Body of pancreas (tissue), 4 donors: ENCODE measurements around the gene MCF2L2. TPM values are rescaled to one million over a fixed set of nuclear protein-coding genes. Genes with fewer than 3 reads are reported as not detected.

ENCODE experiments used
- ATAC-seq: fragments of 150-250 bp; one replicate; pipeline ENCODE4 v1.9.1; 2016
- DNase-seq, 4 donors: peaks; one replicate each; pipeline ENCODE4 v3.0.0-alpha.2; 2019
- H3K27ac ChIP-seq, 4 donors: fragments of 200-600 bp; sonication (generic); 1 replicate in 3 of 4; 2 replicates in 1 of 4; pipeline versions ENCODE4 v1.5.1 to v1.6.1; 2016 to 2019; ENCODE audit warnings: mild to moderate bottlenecking in 1 of 4, mixed read lengths in 1 of 4, moderate library complexity in 1 of 4
- H3K27me3 ChIP-seq, 2 donors: fragments of 200-600 bp; sonication (generic); one replicate each; pipeline ENCODE4 v1.6.0; 2016; ENCODE audit warnings: mild to moderate bottlenecking in 1 of 2
- H3K36me3 ChIP-seq, 2 donors: fragments of 200-600 bp; sonication (generic); replicated peaks in 1 of 2; 2 replicates each; pipeline ENCODE4 v1.5.1; 2016; ENCODE audit warnings: low read depth in 2 of 2; ENCODE audit not compliant: insufficient read depth in 1 of 2
- H3K4me1 ChIP-seq: fragments of 200-600 bp; sonication (generic); one replicate; pipeline ENCODE4 v1.6.0; 2016
- H3K4me3 ChIP-seq, 2 donors: fragments of 200-600 bp; sonication (generic); 1 replicate in 1 of 2; 2 replicates in 1 of 2; pipeline ENCODE4 v1.5.1; 2016 to 2019
- H3K9me3 ChIP-seq, 3 donors: fragments of 200-600 bp; sonication (generic); 1 replicate in 2 of 3; 2 replicates in 1 of 3; pipeline ENCODE4 v1.5.1; 2016
- POLR2A ChIP-seq, 3 donors: fragments of 450-650 bp; IDR thresholded peaks; one replicate each; pipeline ENCODE4 v1.6.1; 2016; ENCODE audit warnings: antibody characterized with exemption in 3 of 3, mild to moderate bottlenecking in 2 of 3
- WGBS, 2 donors: methylation state at CpG; one replicate each; pipeline ENCODE4 v1.1.5; 2017; 5-methylcytosine and 5-hydroxymethylcytosine counted together
- intact Hi-C: fragments of 100-400 bp; cut with DNase I; formaldehyde crosslinking; loops from one replicate; pipeline ENCODE4 v1.15.1; 2023
- total RNA-seq, 2 donors: library from RNA; depleted of rRNA; stranded (reverse); fragments of >200 nt; gene quantifications; one replicate each; pipeline ENCODE4 v1.1.0, GENCODE V29; 2016
- TF ChIP-seq, protein P1 (sequence below), 7 experiments: fragments of 450-650 bp in 4 of 7; fragments of 200-600 bp in 3 of 7; sonication (generic) in 3 of 7; IDR thresholded peaks; one replicate each; pipeline ENCODE4 v1.5.1; 2016 to 2019; ENCODE audit warnings: antibody characterized with exemption in 7 of 7

The MCF2L2 gene
- total RNA-seq, 2 donors from 2014 or later: 0.26 TPM; not detected in 1

DNA sequence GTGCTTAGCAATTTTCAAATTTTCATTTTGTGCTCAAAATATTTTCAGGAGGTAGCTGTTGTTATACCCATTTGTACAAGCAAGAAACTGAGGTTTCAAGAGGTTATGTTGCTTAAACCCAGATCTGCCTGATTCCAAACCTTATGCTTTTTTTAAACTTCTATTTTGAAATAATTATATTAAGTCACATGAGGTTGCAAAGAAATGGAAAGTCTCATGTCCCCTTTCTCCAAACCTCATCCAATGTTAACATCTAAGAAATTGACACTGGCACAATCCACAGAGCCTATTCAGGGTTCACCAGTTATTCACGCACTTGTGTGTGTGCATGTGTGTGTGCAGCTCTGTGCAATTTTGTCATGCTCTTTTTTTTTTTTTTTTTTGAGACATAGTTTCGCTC lies 140.3 kb downstream of the MCF2L2 start:
- Histone ChIP-seq H3K9me3 (no peaks in the 10 kb centered on the region), H3K27me3 (no peaks in the 10 kb centered on the region), H3K4me3 (no peak overlapping the region), H3K4me1 (peaks cover 16% of the 10 kb centered on the region), H3K27ac (no peak overlapping the region), H3K36me3 (no peaks in the 10 kb centered on the region)
- WGBS, 2 donors: 82 to 98% methylated on average over 2 of the region's 2 CpGs
- intact Hi-C loops: no loop called here
- DNase-seq: no peak
- no peak for ATAC-seq
- TF ChIP-seq, protein P1, sequence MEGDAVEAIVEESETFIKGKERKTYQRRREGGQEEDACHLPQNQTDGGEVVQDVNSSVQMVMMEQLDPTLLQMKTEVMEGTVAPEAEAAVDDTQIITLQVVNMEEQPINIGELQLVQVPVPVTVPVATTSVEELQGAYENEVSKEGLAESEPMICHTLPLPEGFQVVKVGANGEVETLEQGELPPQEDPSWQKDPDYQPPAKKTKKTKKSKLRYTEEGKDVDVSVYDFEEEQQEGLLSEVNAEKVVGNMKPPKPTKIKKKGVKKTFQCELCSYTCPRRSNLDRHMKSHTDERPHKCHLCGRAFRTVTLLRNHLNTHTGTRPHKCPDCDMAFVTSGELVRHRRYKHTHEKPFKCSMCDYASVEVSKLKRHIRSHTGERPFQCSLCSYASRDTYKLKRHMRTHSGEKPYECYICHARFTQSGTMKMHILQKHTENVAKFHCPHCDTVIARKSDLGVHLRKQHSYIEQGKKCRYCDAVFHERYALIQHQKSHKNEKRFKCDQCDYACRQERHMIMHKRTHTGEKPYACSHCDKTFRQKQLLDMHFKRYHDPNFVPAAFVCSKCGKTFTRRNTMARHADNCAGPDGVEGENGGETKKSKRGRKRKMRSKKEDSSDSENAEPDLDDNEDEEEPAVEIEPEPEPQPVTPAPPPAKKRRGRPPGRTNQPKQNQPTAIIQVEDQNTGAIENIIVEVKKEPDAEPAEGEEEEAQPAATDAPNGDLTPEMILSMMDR (IDR thresholded peaks at IDR 0.05): no peak
- TF ChIP-seq POLR2A (IDR thresholded peaks at IDR 0.05): no peak

DNA sequence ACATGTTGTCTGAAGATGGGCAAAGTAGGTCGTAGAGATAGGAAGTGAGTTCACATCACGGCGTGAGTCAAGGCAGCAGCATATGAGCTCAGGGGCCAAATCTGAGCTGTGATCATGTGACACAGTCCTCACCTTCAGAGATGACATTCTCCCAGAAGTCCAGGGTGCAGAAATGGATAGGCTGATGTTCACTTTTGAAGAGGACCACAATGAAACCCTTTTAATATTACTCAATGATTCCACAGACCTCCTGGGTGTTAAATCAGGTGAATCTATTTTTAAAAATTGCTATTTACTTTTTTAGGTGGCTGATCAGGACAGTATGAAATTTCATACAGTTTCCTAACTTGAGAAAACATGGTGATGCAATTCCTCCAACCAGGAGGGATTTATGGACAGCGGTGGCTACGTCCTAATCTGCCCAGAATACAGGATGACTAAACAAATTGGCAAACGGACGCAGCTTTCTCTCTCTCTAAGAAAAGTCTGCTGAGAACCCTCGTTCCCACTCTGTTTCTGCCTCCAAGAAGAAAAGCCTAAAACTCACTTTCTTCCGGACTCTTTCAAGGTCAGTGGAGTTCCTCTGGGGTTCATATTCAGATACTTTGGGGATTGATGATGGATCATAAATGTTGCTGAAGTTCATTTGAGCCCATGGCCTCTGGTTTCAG lies 141.0 kb downstream of the MCF2L2 start:
- ATAC-seq (no peak), DNase-seq (peak in 1 of 4 donors; percentile 32)
- Histone ChIP-seq H3K27me3 (no peaks in the 10 kb centered on the region), H3K4me3 (no peak overlapping the region), H3K4me1 (peaks cover 16% of the 10 kb centered on the region), H3K36me3 (no peaks in the 10 kb centered on the region), H3K9me3 (no peaks in the 10 kb centered on the region), H3K27ac (peak overlapping the region in 1 of 4 donors; percentile 73)
- WGBS, 2 donors: 74 to 78% methylated on average over 9 of the region's 9 CpGs
- intact Hi-C loops: no loop called here
- TF ChIP-seq, protein P1 (IDR thresholded peaks at IDR 0.05): no peak
- TF ChIP-seq POLR2A (IDR thresholded peaks at IDR 0.05): no peak

DNA sequence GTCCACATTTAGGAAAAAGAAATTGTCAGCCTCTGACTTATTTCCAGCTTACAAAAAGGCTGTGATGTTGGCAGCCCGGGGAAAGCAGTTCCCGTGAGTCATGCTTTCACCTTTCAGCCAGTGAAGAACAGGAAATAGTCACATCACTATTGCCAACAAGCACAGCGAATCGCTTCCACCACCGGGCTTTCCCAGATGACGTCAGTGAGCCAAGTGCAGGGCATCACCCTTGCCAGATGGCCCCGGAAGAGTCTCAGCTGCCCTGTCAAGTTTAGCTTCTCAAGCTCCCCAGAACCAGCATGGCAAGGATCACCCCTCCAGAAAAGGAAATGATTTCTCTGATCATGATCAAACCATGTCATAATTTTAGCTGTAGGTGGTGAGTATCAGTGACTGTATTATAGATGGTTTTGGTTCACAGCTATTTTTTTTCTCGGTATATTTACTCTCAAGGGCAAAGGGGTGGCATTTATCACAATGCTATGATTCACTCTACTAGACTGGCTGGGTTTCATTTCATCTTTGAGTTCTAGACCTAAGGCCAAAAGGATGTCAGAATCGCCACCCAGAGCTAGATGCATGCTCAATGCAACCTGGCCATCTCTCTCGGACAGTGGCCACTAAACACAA lies 142.5 kb downstream of the MCF2L2 start:
- Histone ChIP-seq H3K36me3 (no peaks in the 10 kb centered on the region), H3K9me3 (no peaks in the 10 kb centered on the region), H3K4me1 (peaks cover 14% of the 10 kb centered on the region), H3K27ac (peak overlapping the region; percentile 73 to 91 (median 86)), H3K27me3 (no peaks in the 10 kb centered on the region), H3K4me3 (no peak overlapping the region)
- ATAC-seq (peak; percentile 96), DNase-seq (peak; percentile 77 to 95 (median 90))
- intact Hi-C loops: no loop called here
- TF ChIP-seq POLR2A (IDR thresholded peaks at IDR 0.05): peak in 1 of 3 donors; percentile 28
- TF ChIP-seq, protein P1 (IDR thresholded peaks at IDR 0.05): no peak
- WGBS, 2 donors: 28 to 33% methylated on average over 8 to 10 of the region's 10 CpGs

DNA sequence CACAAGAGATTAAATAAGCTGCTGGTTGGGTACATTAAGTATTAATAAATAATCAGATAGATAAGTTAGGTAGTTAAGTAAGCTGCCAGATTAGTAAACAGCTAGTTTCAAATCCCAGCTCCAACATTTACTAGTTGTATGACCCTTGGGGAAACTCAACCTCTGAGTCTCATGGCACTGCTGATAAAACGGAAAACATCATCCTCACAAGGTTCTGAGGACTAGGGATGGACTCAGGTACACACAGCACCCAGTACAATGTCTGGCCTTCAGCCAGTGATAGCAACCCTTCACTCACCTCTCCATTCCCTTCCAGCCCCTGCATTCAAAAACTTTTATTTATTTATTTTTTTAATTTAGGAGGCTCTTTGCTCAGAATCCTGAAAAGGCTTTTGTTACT lies 143.1 kb downstream of the MCF2L2 start:
- Histone ChIP-seq H3K9me3 (no peaks in the 10 kb centered on the region), H3K4me3 (no peak overlapping the region), H3K36me3 (no peaks in the 10 kb centered on the region), H3K4me1 (peaks cover 13% of the 10 kb centered on the region), H3K27me3 (no peaks in the 10 kb centered on the region), H3K27ac (peak overlapping the region; percentile 46 to 91 (median 78))
- 43 to 52% methylated on average over 1 of the region's 1 CpG for WGBS, 2 donors
- ATAC-seq (peak; percentile 16), DNase-seq (no peak)
- TF ChIP-seq, protein P1 (IDR thresholded peaks at IDR 0.05): no peak
- intact Hi-C loops: no loop called here
